Hematopoietic multipotent progenitor cell treated with erythropoietin and hydrocortisone succinate and interleukin-3 and kit ligand, for 17 days (in vitro differentiated cells): Measurements from ENCODE around the gene TSPAN15.
"Not testable (repeated sequence)": the region's sequence is repeated elsewhere in the genome, so short reads cannot be mapped to it uniquely, and the experiment has no call there.

Experiments used
- DNase-seq: peaks from one replicate; pipeline ENCODE4 v3.0.0-alpha.2; 2015; ENCODE audit warnings: low spot score

The TSPAN15 gene

GRCh38 chr10:69503001-69503895, 52.0 kb downstream of the TSPAN15 start:
- no peak for DNase-seq

- no peak for DNase-seq
Measured at GRCh38 chr10:69503896-69504265, 52.6 kb downstream of the TSPAN15 start.

GRCh38 chr10:69504576-69505250, 53.4 kb downstream of the TSPAN15 start:
- no peak for DNase-seq

- no peak for DNase-seq
Measured at GRCh38 chr10:69505636-69506318, 54.5 kb downstream of the TSPAN15 start.

- no peak for DNase-seq
Measured at GRCh38 chr10:69506487-69506833, 55.2 kb downstream of the TSPAN15 start.

GRCh38 chr10:69506834-69507713, 55.8 kb downstream of the TSPAN15 start:
- DNase-seq: no peak

- no peak for DNase-seq
Measured at GRCh38 chr10:69508738-69509340, 57.6 kb downstream of the TSPAN15 start.

- DNase-seq: no peak
Measured at GRCh38 chr10:69512901-69513300, 61.6 kb downstream of the TSPAN15 start.

- DNase-seq: no peak
Measured at GRCh38 chr10:69513617-69514016, 62.4 kb downstream of the TSPAN15 start.

GRCh38 chr10:69515699-69516259, 64.5 kb downstream of the TSPAN15 start:
- peak; percentile 59 for DNase-seq

- DNase-seq: no peak
Measured at GRCh38 chr10:69516316-69516715, 65.1 kb downstream of the TSPAN15 start.

GRCh38 chr10:69516796-69517195, 65.5 kb downstream of the TSPAN15 start:
- no peak for DNase-seq

GRCh38 chr10:69517271-69517848, 66.1 kb downstream of the TSPAN15 start:
- DNase-seq: no peak

- DNase-seq: no peak
Measured at GRCh38 chr10:69527961-69528360, 76.7 kb downstream of the TSPAN15 start.

- DNase-seq: no peak
Measured at GRCh38 chr10:69533658-69534057, 82.4 kb downstream of the TSPAN15 start.

- DNase-seq: not testable (repeated sequence)
Measured at GRCh38 chr10:69536521-69536920, 85.3 kb downstream of the TSPAN15 start.

GRCh38 chr10:69537449-69537848, 86.2 kb downstream of the TSPAN15 start:
- no peak for DNase-seq

GRCh38 chr10:69538461-69538860, 87.2 kb downstream of the TSPAN15 start:
- DNase-seq: no peak

GRCh38 chr10:69541463-69541862, 90.2 kb downstream of the TSPAN15 start:
- DNase-seq: no peak

GRCh38 chr10:69549959-69550358, 98.7 kb downstream of the TSPAN15 start:
- DNase-seq: no peak

GRCh38 chr10:69552268-69552667, 101.0 kb downstream of the TSPAN15 start:
- DNase-seq: no peak
